GM19023 (cell line): Measurements from ENCODE around the gene ELFN1.

Experiments used
- ATAC-seq: cut with Tn5 transposase; IDR thresholded peaks from one replicate; pipeline ENCODE4 v1.9.1; 2021; ENCODE audit warnings: mild to moderate bottlenecking, moderate library complexity; ENCODE audit not compliant: unreplicated experiment

ELFN1 gene

GRCh38 chr7:1721047-1721690, 51.1 kb downstream of the ELFN1 start:
- ATAC-seq = no peak

- ATAC-seq = no peak
Observed at GRCh38 chr7:1723254-1723653, 53.2 kb downstream of the ELFN1 start.

GRCh38 chr7:1724118-1724910, 54.2 kb downstream of the ELFN1 start:
- ATAC-seq = no peak

- ATAC-seq = no peak
Observed at GRCh38 chr7:1725199-1725690, 55.2 kb downstream of the ELFN1 start.

GRCh38 chr7:1725766-1726630, 55.9 kb downstream of the ELFN1 start:
- no peak for ATAC-seq

- no peak for ATAC-seq
Observed at GRCh38 chr7:1727079-1727478, 57.0 kb downstream of the ELFN1 start.

- no peak for ATAC-seq
Observed at GRCh38 chr7:1727812-1728570, 57.9 kb downstream of the ELFN1 start.

- ATAC-seq = no peak
Observed at GRCh38 chr7:1729183-1729582, 59.1 kb downstream of the ELFN1 start.

GRCh38 chr7:1729773-1730172, 59.7 kb downstream of the ELFN1 start:
- no peak for ATAC-seq

GRCh38 chr7:1732072-1732471, 62.0 kb downstream of the ELFN1 start:
- ATAC-seq = no peak

GRCh38 chr7:1732645-1733044, 62.6 kb downstream of the ELFN1 start:
- no peak for ATAC-seq

GRCh38 chr7:1733206-1733907, 63.3 kb downstream of the ELFN1 start:
- no peak for ATAC-seq

GRCh38 chr7:1733908-1734730, 64.0 kb downstream of the ELFN1 start:
- no peak for ATAC-seq

- ATAC-seq = no peak
Observed at GRCh38 chr7:1735262-1735661, 65.2 kb downstream of the ELFN1 start.

- ATAC-seq = no peak
Observed at GRCh38 chr7:1735806-1736483, 65.9 kb downstream of the ELFN1 start.

GRCh38 chr7:1736484-1736817, 66.4 kb downstream of the ELFN1 start:
- ATAC-seq = no peak

- ATAC-seq = no peak
Observed at GRCh38 chr7:1736830-1737229, 66.8 kb downstream of the ELFN1 start.

- no peak for ATAC-seq
Observed at GRCh38 chr7:1737523-1737922, 67.4 kb downstream of the ELFN1 start.

- ATAC-seq = no peak
Observed at GRCh38 chr7:1737956-1738355, 67.9 kb downstream of the ELFN1 start.
